Measurements from ENCODE around the gene PAX5. TPM values are rescaled to one million over a fixed set of nuclear protein-coding genes. Genes with fewer than 3 reads are reported as not detected.
A peak's percentile ranks its signal among the peaks of the same experiment; 100 is the strongest.

PAX5 gene
- total and polyA plus RNA-seq, 2 of the 13 experiments (the other 11 are each of a cell fraction or from before 2014, with no cell fraction given) = not detected

DNA sequence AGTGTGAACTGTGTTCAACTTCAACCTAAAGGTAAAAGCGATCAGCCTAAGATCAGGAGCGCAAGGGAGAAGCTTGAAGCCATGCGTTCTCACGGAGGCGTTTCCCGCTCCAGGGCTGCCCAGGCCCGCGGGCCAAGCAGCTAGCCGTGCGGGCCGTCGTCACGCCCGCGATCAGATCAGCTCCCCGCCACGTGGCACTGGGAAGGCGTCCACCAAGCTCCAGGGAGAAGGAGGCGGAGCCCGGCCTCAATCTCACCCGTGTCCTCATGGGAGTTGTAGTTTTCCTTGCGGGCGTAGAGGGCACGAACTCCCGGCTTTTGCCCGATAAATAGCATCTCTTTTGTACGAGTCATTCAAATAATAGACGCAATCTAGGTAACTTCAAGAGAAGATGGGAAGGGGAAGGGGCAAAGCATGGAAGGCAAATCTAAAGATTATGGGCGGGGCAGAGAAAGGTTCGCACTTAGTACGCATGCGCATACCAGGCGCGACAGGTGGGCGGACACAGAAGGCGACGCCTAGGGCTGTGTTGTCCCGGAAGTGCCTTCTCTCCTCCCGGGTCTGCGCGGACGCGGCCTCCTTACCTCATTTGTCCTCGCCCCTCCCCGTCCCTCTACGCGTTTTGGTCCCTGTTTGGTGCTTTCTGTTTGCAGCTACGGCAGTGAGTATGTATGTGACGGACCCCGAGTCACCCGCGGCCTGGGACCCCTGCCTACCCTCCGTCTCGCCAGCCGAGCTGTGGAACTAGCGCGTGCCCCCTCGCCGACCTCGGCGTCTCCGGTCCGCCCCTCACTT is 45.5 kb upstream of the PAX5 start (continued):
- TF ChIP-seq, protein P1, sequence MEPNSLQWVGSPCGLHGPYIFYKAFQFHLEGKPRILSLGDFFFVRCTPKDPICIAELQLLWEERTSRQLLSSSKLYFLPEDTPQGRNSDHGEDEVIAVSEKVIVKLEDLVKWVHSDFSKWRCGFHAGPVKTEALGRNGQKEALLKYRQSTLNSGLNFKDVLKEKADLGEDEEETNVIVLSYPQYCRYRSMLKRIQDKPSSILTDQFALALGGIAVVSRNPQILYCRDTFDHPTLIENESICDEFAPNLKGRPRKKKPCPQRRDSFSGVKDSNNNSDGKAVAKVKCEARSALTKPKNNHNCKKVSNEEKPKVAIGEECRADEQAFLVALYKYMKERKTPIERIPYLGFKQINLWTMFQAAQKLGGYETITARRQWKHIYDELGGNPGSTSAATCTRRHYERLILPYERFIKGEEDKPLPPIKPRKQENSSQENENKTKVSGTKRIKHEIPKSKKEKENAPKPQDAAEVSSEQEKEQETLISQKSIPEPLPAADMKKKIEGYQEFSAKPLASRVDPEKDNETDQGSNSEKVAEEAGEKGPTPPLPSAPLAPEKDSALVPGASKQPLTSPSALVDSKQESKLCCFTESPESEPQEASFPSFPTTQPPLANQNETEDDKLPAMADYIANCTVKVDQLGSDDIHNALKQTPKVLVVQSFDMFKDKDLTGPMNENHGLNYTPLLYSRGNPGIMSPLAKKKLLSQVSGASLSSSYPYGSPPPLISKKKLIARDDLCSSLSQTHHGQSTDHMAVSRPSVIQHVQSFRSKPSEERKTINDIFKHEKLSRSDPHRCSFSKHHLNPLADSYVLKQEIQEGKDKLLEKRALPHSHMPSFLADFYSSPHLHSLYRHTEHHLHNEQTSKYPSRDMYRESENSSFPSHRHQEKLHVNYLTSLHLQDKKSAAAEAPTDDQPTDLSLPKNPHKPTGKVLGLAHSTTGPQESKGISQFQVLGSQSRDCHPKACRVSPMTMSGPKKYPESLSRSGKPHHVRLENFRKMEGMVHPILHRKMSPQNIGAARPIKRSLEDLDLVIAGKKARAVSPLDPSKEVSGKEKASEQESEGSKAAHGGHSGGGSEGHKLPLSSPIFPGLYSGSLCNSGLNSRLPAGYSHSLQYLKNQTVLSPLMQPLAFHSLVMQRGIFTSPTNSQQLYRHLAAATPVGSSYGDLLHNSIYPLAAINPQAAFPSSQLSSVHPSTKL (CRISPR knock-in tag; IDR thresholded peaks at IDR 0.05) = peak; percentile 84
- TF ChIP-seq ZNF468 (CRISPR knock-in tag; IDR thresholded peaks at IDR 0.05) (peak; percentile 98), ADNP (CRISPR knock-in tag; IDR thresholded peaks at IDR 0.05) (no peak), SMYD3 (CRISPR knock-in tag; IDR thresholded peaks at IDR 0.05) (peak; percentile 99), ZNF160 (CRISPR knock-in tag; IDR thresholded peaks at IDR 0.05) (peak; percentile 97), HIC2 (CRISPR knock-in tag; IDR thresholded peaks at IDR 0.05; ENCODE audit: low read depth) (peak; percentile 72), TSC22D2 (CRISPR knock-in tag; IDR thresholded peaks at IDR 0.05; ENCODE audit: borderline replicate concordance) (peak; percentile 98), TCF7L2 (IDR thresholded peaks at IDR 0.05; ENCODE audit: low read depth, low read length) (no peak)
- TF ChIP-seq, protein P2, sequence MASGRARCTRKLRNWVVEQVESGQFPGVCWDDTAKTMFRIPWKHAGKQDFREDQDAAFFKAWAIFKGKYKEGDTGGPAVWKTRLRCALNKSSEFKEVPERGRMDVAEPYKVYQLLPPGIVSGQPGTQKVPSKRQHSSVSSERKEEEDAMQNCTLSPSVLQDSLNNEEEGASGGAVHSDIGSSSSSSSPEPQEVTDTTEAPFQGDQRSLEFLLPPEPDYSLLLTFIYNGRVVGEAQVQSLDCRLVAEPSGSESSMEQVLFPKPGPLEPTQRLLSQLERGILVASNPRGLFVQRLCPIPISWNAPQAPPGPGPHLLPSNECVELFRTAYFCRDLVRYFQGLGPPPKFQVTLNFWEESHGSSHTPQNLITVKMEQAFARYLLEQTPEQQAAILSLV (CRISPR knock-in tag; IDR thresholded peaks at IDR 0.05; ENCODE audit: borderline replicate concordance) = peak; percentile 99
- TF ChIP-seq, protein P3, sequence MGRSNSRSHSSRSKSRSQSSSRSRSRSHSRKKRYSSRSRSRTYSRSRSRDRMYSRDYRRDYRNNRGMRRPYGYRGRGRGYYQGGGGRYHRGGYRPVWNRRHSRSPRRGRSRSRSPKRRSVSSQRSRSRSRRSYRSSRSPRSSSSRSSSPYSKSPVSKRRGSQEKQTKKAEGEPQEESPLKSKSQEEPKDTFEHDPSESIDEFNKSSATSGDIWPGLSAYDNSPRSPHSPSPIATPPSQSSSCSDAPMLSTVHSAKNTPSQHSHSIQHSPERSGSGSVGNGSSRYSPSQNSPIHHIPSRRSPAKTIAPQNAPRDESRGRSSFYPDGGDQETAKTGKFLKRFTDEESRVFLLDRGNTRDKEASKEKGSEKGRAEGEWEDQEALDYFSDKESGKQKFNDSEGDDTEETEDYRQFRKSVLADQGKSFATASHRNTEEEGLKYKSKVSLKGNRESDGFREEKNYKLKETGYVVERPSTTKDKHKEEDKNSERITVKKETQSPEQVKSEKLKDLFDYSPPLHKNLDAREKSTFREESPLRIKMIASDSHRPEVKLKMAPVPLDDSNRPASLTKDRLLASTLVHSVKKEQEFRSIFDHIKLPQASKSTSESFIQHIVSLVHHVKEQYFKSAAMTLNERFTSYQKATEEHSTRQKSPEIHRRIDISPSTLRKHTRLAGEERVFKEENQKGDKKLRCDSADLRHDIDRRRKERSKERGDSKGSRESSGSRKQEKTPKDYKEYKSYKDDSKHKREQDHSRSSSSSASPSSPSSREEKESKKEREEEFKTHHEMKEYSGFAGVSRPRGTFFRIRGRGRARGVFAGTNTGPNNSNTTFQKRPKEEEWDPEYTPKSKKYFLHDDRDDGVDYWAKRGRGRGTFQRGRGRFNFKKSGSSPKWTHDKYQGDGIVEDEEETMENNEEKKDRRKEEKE (IDR thresholded peaks at IDR 0.05) = no peak
- TF ChIP-seq, protein P4, sequence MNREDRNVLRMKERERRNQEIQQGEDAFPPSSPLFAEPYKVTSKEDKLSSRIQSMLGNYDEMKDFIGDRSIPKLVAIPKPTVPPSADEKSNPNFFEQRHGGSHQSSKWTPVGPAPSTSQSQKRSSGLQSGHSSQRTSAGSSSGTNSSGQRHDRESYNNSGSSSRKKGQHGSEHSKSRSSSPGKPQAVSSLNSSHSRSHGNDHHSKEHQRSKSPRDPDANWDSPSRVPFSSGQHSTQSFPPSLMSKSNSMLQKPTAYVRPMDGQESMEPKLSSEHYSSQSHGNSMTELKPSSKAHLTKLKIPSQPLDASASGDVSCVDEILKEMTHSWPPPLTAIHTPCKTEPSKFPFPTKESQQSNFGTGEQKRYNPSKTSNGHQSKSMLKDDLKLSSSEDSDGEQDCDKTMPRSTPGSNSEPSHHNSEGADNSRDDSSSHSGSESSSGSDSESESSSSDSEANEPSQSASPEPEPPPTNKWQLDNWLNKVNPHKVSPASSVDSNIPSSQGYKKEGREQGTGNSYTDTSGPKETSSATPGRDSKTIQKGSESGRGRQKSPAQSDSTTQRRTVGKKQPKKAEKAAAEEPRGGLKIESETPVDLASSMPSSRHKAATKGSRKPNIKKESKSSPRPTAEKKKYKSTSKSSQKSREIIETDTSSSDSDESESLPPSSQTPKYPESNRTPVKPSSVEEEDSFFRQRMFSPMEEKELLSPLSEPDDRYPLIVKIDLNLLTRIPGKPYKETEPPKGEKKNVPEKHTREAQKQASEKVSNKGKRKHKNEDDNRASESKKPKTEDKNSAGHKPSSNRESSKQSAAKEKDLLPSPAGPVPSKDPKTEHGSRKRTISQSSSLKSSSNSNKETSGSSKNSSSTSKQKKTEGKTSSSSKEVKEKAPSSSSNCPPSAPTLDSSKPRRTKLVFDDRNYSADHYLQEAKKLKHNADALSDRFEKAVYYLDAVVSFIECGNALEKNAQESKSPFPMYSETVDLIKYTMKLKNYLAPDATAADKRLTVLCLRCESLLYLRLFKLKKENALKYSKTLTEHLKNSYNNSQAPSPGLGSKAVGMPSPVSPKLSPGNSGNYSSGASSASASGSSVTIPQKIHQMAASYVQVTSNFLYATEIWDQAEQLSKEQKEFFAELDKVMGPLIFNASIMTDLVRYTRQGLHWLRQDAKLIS (CRISPR knock-in tag; IDR thresholded peaks at IDR 0.05) = no peak

Data from HepG2 (cell line).